Ishikawa (cell line): Measurements from ENCODE around the gene RNF150.

Experiments
- CEBPB ChIP-seq: IDR thresholded peaks from 2 replicates; pipeline ENCODE4 v1.6.1; 2012
- CREB1 ChIP-seq: IDR thresholded peaks from 2 replicates; pipeline ENCODE4 v1.6.1; 2012; ENCODE audit warnings: low read depth
- EGR1 ChIP-seq: IDR thresholded peaks from 2 replicates; pipeline ENCODE4 v1.6.1; 2012
- EP300 ChIP-seq: IDR thresholded peaks from 2 replicates; pipeline ENCODE4 v1.6.1; 2012; ENCODE audit warnings: borderline replicate concordance
- NFIC ChIP-seq: IDR thresholded peaks from 2 replicates; pipeline ENCODE4 v1.6.1; 2012
- RAD21 ChIP-seq: IDR thresholded peaks from 2 replicates; pipeline ENCODE4 v1.6.1; 2012; ENCODE audit warnings: low read depth
- REST ChIP-seq: IDR thresholded peaks from 2 replicates; pipeline ENCODE4 v1.6.1; 2012; ENCODE audit warnings: low read depth, mild to moderate bottlenecking
- TAF1 ChIP-seq: IDR thresholded peaks from 2 replicates; pipeline ENCODE4 v1.6.1; 2012; ENCODE audit warnings: low read depth, mild to moderate bottlenecking
- TCF12 ChIP-seq: IDR thresholded peaks from 2 replicates; pipeline ENCODE4 v1.6.1; 2012; ENCODE audit warnings: low read depth
- TF ChIP-seq, protein P1 (sequence below): IDR thresholded peaks from 2 replicates; pipeline ENCODE4 v1.6.1; 2012

- no peak for TF ChIP-seq RAD21
- TF ChIP-seq EP300 = no peak
- TF ChIP-seq TAF1 = no peak
- TF ChIP-seq, protein P1, sequence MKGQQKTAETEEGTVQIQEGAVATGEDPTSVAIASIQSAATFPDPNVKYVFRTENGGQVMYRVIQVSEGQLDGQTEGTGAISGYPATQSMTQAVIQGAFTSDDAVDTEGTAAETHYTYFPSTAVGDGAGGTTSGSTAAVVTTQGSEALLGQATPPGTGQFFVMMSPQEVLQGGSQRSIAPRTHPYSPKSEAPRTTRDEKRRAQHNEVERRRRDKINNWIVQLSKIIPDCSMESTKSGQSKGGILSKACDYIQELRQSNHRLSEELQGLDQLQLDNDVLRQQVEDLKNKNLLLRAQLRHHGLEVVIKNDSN = no peak
- no peak for TF ChIP-seq TCF12
- TF ChIP-seq REST = no peak
- TF ChIP-seq EGR1 = no peak
- no peak for TF ChIP-seq CREB1
- no peak for TF ChIP-seq NFIC
- TF ChIP-seq CEBPB = no peak
Observed at GRCh38 chr4:140945106-140945505, 188.2 kb downstream of the RNF150 start.
